Measurements from ENCODE around the gene TRIM10. TPM values are rescaled to one million over a fixed set of nuclear protein-coding genes. Genes with fewer than 3 reads are reported as not detected.
A peak's percentile ranks its signal among the peaks of the same experiment; 100 is the strongest.
"Not testable (repeated sequence)": the region's sequence is repeated elsewhere in the genome, so short reads cannot be mapped to it uniquely, and the experiment has no call there.

Gene TRIM10
- total RNA-seq, 1 donor from 2014 or later: 0.08 TPM

- intact Hi-C loops (cut with DNase I): loop anchor here (1.0 to 10.0 kb wide), 2 partner anchors 29 to 287 kb away; no protein-coding TSS in a partner anchor
- DNase-seq (ENCODE audit: low spot score): no peak
Observed at GRCh38 chr6:30131947-30132497, 29.0 kb downstream of the TRIM10 start.

GRCh38 chr6:30130887-30131862 is 29.8 kb downstream of the TRIM10 start:
- DNase-seq (ENCODE audit: low spot score): peak; percentile 82
- intact Hi-C loops (cut with DNase I): loop anchor here (1.0 to 10.0 kb wide), 2 partner anchors 28 to 286 kb away; no protein-coding TSS in a partner anchor

GRCh38 chr6:30130179-30130679 is 30.8 kb downstream of the TRIM10 start:
- DNase-seq (ENCODE audit: low spot score): no peak
- intact Hi-C loops (cut with DNase I): loop anchor here (10.0 kb wide), 1 partner anchor 285 kb away; no protein-coding TSS in a partner anchor

GRCh38 chr6:30129265-30130178 is 31.5 kb downstream of the TRIM10 start:
- no peak for DNase-seq (ENCODE audit: low spot score)
- intact Hi-C loops (cut with DNase I): loop anchor here (10.0 kb wide), 1 partner anchor 285 kb away; no protein-coding TSS in a partner anchor

- no peak for DNase-seq (ENCODE audit: low spot score)
- intact Hi-C loops (cut with DNase I): no loop called here
Observed at GRCh38 chr6:30127238-30128093, 33.5 kb downstream of the TRIM10 start.

- intact Hi-C loops (cut with DNase I): no loop called here
- no peak for DNase-seq (ENCODE audit: low spot score)
Observed at GRCh38 chr6:30122515-30122914, 38.5 kb downstream of the TRIM10 start.

GRCh38 chr6:30121446-30122366 is 39.3 kb downstream of the TRIM10 start:
- no peak for DNase-seq (ENCODE audit: low spot score)
- intact Hi-C loops (cut with DNase I): no loop called here

GRCh38 chr6:30118691-30119090 is 42.3 kb downstream of the TRIM10 start:
- DNase-seq (ENCODE audit: low spot score); intact Hi-C loops (cut with DNase I): not testable (repeated sequence)

GRCh38 chr6:30116724-30117123 is 44.3 kb downstream of the TRIM10 start:
- intact Hi-C loops (cut with DNase I): no loop called here
- DNase-seq (ENCODE audit: low spot score): no peak

GRCh38 chr6:30113841-30114240 is 47.2 kb downstream of the TRIM10 start:
- no peak for DNase-seq (ENCODE audit: low spot score)
- intact Hi-C loops (cut with DNase I): no loop called here

GRCh38 chr6:30113003-30113759 is 47.8 kb downstream of the TRIM10 start, which contains the start of gene TRIM31:
Gene TRIM31 (minus strand): TSS chr6:30113090. CDS start chr6:30112805, 285 bp downstream.
- no peak for DNase-seq (ENCODE audit: low spot score)
- intact Hi-C loops (cut with DNase I): no loop called here

- no peak for DNase-seq (ENCODE audit: low spot score)
- intact Hi-C loops (cut with DNase I): no loop called here
Observed at GRCh38 chr6:30112402-30112994, 48.5 kb downstream of the TRIM10 start.

GRCh38 chr6:30111266-30111856 is 49.6 kb downstream of the TRIM10 start:
- intact Hi-C loops (cut with DNase I): no loop called here
- DNase-seq (ENCODE audit: low spot score): no peak

- intact Hi-C loops (cut with DNase I): no loop called here
- DNase-seq (ENCODE audit: low spot score): no peak
Observed at GRCh38 chr6:30104661-30105060, 56.4 kb downstream of the TRIM10 start.

- intact Hi-C loops (cut with DNase I): loop anchor here (1.0 to 2.0 kb wide), 2 partner anchors 27 to 37 kb away; partner anchors contain the start of gene PPP1R11
- no peak for DNase-seq (ENCODE audit: low spot score)
Observed at GRCh38 chr6:30103872-30104179, 57.2 kb downstream of the TRIM10 start.

Data from cardiac septum (tissue), 1 donor.